ENCODE measurements around the gene PPP3CA.

DNA sequence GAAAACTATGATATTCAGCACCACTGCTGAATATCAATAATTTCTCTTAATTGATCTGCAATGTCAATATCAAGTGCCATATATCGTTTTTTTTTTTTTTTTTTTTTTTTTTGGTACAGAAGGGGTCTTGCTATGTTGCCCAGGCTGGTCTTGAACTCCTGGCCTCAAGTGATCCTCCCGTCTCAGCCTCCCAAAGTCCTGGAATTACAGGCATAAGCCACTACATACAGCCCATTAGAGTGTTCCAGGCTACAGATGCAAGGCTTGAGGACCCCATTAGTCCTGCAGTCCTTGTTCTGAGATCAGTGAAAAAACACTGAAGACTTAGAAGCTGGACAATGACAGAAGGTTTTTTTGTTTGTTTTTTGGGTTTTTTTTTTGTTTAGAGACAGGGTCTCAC lies 48.3 kb downstream of the PPP3CA start:
- TF ChIP-seq, protein P1, sequence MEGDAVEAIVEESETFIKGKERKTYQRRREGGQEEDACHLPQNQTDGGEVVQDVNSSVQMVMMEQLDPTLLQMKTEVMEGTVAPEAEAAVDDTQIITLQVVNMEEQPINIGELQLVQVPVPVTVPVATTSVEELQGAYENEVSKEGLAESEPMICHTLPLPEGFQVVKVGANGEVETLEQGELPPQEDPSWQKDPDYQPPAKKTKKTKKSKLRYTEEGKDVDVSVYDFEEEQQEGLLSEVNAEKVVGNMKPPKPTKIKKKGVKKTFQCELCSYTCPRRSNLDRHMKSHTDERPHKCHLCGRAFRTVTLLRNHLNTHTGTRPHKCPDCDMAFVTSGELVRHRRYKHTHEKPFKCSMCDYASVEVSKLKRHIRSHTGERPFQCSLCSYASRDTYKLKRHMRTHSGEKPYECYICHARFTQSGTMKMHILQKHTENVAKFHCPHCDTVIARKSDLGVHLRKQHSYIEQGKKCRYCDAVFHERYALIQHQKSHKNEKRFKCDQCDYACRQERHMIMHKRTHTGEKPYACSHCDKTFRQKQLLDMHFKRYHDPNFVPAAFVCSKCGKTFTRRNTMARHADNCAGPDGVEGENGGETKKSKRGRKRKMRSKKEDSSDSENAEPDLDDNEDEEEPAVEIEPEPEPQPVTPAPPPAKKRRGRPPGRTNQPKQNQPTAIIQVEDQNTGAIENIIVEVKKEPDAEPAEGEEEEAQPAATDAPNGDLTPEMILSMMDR (conservative IDR thresholded peaks at IDR 0.05; ENCODE audit: low read depth in 2 of 2) = no peak
- TF ChIP-seq, protein P2, sequence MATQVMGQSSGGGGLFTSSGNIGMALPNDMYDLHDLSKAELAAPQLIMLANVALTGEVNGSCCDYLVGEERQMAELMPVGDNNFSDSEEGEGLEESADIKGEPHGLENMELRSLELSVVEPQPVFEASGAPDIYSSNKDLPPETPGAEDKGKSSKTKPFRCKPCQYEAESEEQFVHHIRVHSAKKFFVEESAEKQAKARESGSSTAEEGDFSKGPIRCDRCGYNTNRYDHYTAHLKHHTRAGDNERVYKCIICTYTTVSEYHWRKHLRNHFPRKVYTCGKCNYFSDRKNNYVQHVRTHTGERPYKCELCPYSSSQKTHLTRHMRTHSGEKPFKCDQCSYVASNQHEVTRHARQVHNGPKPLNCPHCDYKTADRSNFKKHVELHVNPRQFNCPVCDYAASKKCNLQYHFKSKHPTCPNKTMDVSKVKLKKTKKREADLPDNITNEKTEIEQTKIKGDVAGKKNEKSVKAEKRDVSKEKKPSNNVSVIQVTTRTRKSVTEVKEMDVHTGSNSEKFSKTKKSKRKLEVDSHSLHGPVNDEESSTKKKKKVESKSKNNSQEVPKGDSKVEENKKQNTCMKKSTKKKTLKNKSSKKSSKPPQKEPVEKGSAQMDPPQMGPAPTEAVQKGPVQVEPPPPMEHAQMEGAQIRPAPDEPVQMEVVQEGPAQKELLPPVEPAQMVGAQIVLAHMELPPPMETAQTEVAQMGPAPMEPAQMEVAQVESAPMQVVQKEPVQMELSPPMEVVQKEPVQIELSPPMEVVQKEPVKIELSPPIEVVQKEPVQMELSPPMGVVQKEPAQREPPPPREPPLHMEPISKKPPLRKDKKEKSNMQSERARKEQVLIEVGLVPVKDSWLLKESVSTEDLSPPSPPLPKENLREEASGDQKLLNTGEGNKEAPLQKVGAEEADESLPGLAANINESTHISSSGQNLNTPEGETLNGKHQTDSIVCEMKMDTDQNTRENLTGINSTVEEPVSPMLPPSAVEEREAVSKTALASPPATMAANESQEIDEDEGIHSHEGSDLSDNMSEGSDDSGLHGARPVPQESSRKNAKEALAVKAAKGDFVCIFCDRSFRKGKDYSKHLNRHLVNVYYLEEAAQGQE (IDR thresholded peaks at IDR 0.05; ENCODE audit: unreplicated experiment) = no peak
- TF ChIP-seq EZH2 (IDR thresholded peaks at IDR 0.05; ENCODE audit: low read depth, unreplicated experiment) = no peak
- TF ChIP-seq POLR2AphosphoS5 (IDR thresholded peaks at IDR 0.05; ENCODE audit: low read depth) = no peak
- TF ChIP-seq ZNF114 (CRISPR knock-in tag; IDR thresholded peaks at IDR 0.05) = no peak
- TF ChIP-seq CREB1 (CRISPR knock-in tag; IDR thresholded peaks at IDR 0.05; ENCODE audit: low read depth) = no peak
- no peak for TF ChIP-seq EZH2phosphoT487 (IDR thresholded peaks at IDR 0.05; ENCODE audit: unreplicated experiment)
- TF ChIP-seq, protein P3, sequence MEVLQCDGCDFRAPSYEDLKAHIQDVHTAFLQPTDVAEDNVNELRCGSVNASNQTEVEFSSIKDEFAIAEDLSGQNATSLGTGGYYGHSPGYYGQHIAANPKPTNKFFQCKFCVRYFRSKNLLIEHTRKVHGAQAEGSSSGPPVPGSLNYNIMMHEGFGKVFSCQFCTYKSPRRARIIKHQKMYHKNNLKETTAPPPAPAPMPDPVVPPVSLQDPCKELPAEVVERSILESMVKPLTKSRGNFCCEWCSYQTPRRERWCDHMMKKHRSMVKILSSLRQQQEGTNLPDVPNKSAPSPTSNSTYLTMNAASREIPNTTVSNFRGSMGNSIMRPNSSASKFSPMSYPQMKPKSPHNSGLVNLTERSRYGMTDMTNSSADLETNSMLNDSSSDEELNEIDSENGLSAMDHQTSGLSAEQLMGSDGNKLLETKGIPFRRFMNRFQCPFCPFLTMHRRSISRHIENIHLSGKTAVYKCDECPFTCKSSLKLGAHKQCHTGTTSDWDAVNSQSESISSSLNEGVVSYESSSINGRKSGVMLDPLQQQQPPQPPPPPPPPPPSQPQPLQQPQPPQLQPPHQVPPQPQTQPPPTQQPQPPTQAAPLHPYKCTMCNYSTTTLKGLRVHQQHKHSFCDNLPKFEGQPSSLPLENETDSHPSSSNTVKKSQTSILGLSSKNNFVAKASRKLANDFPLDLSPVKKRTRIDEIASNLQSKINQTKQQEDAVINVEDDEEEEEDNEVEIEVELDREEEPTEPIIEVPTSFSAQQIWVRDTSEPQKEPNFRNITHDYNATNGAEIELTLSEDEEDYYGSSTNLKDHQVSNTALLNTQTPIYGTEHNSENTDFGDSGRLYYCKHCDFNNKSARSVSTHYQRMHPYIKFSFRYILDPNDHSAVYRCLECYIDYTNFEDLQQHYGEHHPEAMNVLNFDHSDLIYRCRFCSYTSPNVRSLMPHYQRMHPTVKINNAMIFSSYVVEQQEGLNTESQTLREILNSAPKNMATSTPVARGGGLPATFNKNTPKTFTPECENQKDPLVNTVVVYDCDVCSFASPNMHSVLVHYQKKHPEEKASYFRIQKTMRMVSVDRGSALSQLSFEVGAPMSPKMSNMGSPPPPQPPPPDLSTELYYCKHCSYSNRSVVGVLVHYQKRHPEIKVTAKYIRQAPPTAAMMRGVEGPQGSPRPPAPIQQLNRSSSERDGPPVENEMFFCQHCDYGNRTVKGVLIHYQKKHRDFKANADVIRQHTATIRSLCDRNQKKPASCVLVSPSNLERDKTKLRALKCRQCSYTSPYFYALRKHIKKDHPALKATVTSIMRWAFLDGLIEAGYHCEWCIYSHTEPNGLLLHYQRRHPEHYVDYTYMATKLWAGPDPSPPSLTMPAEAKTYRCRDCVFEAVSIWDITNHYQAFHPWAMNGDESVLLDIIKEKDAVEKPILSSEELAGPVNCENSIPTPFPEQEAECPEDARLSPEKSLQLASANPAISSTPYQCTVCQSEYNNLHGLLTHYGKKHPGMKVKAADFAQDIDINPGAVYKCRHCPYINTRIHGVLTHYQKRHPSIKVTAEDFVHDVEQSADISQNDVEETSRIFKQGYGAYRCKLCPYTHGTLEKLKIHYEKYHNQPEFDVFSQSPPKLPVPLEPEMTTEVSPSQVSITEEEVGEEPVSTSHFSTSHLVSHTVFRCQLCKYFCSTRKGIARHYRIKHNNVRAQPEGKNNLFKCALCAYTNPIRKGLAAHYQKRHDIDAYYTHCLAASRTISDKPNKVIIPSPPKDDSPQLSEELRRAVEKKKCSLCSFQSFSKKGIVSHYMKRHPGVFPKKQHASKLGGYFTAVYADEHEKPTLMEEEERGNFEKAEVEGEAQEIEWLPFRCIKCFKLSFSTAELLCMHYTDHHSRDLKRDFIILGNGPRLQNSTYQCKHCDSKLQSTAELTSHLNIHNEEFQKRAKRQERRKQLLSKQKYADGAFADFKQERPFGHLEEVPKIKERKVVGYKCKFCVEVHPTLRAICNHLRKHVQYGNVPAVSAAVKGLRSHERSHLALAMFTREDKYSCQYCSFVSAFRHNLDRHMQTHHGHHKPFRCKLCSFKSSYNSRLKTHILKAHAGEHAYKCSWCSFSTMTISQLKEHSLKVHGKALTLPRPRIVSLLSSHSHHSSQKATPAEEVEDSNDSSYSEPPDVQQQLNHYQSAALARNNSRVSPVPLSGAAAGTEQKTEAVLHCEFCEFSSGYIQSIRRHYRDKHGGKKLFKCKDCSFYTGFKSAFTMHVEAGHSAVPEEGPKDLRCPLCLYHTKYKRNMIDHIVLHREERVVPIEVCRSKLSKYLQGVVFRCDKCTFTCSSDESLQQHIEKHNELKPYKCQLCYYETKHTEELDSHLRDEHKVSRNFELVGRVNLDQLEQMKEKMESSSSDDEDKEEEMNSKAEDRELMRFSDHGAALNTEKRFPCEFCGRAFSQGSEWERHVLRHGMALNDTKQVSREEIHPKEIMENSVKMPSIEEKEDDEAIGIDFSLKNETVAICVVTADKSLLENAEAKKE (CRISPR knock-in tag; IDR thresholded peaks at IDR 0.05) = no peak
- TF ChIP-seq JUNB (IDR thresholded peaks at IDR 0.05; ENCODE audit: unreplicated experiment) = no peak
- no peak for TF ChIP-seq STAT1 (IDR thresholded peaks at IDR 0.05; ENCODE audit: unreplicated experiment)
- no peak for TF ChIP-seq ZNF331 (CRISPR knock-in tag; IDR thresholded peaks at IDR 0.05; ENCODE audit: low read depth)
- TF ChIP-seq, protein P4, sequence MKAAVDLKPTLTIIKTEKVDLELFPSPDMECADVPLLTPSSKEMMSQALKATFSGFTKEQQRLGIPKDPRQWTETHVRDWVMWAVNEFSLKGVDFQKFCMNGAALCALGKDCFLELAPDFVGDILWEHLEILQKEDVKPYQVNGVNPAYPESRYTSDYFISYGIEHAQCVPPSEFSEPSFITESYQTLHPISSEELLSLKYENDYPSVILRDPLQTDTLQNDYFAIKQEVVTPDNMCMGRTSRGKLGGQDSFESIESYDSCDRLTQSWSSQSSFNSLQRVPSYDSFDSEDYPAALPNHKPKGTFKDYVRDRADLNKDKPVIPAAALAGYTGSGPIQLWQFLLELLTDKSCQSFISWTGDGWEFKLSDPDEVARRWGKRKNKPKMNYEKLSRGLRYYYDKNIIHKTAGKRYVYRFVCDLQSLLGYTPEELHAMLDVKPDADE (IDR thresholded peaks at IDR 0.05) = no peak
